ENCODE measurements around the gene OR2A14.

- TF ChIP-seq CTCF (IDR thresholded peaks at IDR 0.05) (no peak), EP300 (IDR thresholded peaks at IDR 0.05) (no peak), POLR2A (IDR thresholded peaks at IDR 0.05) (no peak)
Measured at GRCh38 chr7:144142187-144142586, 19.2 kb downstream of the OR2A14 start.

Data from gastroesophageal sphincter (tissue), 3 donors.